ENCODE measurements around the gene CEP131. TPM values are rescaled to one million over a fixed set of nuclear protein-coding genes. Genes with fewer than 3 reads are reported as not detected.

Gene CEP131
- polyA plus RNA-seq, 1 donor from 2014 or later: 21.3 TPM

- H3K27ac ChIP-seq (ENCODE audit: low read length): no peak overlapping the region
- no peaks in the 10 kb centered on the region for H3K9me2 ChIP-seq (ENCODE audit: insufficient read depth, low read length)
- H3K4me2 ChIP-seq (ENCODE audit: low read length): no peak overlapping the region
- H3K9me3 ChIP-seq (ENCODE audit: low read length): no peaks in the 10 kb centered on the region
- no peaks in the 10 kb centered on the region for H3F3A ChIP-seq (ENCODE audit: insufficient read depth, low read length, poor library complexity, severe bottlenecking)
- no peak overlapping the region for H3K9ac ChIP-seq (ENCODE audit: low read length)
- no peaks in the 10 kb centered on the region for H3K79me2 ChIP-seq (replicated peaks; ENCODE audit: insufficient read depth, low read length)
- H3K27me3 ChIP-seq (ENCODE audit: insufficient read depth, low read depth, low read length): no peaks in the 10 kb centered on the region
- no peak for TF ChIP-seq MXI1 (conservative IDR thresholded peaks at IDR 0.05; ENCODE audit: poor library complexity, severe bottlenecking)
- no peak for TF ChIP-seq CTCF (IDR thresholded peaks at IDR 0.05; ENCODE audit: poor library complexity, severe bottlenecking)
- no peak for TF ChIP-seq POLR2AphosphoS5 (IDR thresholded peaks at IDR 0.05)
- TF ChIP-seq EP300 (conservative IDR thresholded peaks at IDR 0.05; ENCODE audit: poor library complexity, severe bottlenecking): no peak
- TF ChIP-seq REST (IDR thresholded peaks at IDR 0.05; ENCODE audit: borderline replicate concordance): no peak
- no peak for TF ChIP-seq EZH2 (IDR thresholded peaks at IDR 0.05; ENCODE audit: borderline replicate concordance, insufficient read depth, low read length, poor library complexity, severe bottlenecking)
- TF ChIP-seq RAD21 (conservative IDR thresholded peaks at IDR 0.05): no peak
- H4K20me1 ChIP-seq (ENCODE audit: insufficient read depth): no peaks in the 10 kb centered on the region
- H2AFZ ChIP-seq (ENCODE audit: low read depth, low read length): no peak overlapping the region
- H3K4me3 ChIP-seq (ENCODE audit: low read length): no peak overlapping the region
- no peaks in the 10 kb centered on the region for H3K36me3 ChIP-seq (ENCODE audit: insufficient read depth, low read length)
Measured at GRCh38 chr17:81267390-81268067, 44.8 kb upstream of the CEP131 start.

GRCh38 chr17:81265576-81265975 is 42.8 kb upstream of the CEP131 start:
- Histone ChIP-seq H3F3A (ENCODE audit: insufficient read depth, low read length, poor library complexity, severe bottlenecking) (no peaks in the 10 kb centered on the region), H4K20me1 (ENCODE audit: insufficient read depth) (no peaks in the 10 kb centered on the region), H3K4me2 (ENCODE audit: low read length) (no peak overlapping the region), H3K9me2 (ENCODE audit: insufficient read depth, low read length) (no peaks in the 10 kb centered on the region), H3K36me3 (ENCODE audit: insufficient read depth, low read length) (no peaks in the 10 kb centered on the region), H3K9me3 (ENCODE audit: low read length) (no peaks in the 10 kb centered on the region), H3K4me3 (ENCODE audit: low read length) (no peak overlapping the region), H2AFZ (ENCODE audit: low read depth, low read length) (no peak overlapping the region), H3K27ac (ENCODE audit: low read length) (no peak overlapping the region), H3K9ac (ENCODE audit: low read length) (no peak overlapping the region), H3K27me3 (ENCODE audit: insufficient read depth, low read depth, low read length) (no peaks in the 10 kb centered on the region), H3K79me2 (replicated peaks; ENCODE audit: insufficient read depth, low read length) (no peaks in the 10 kb centered on the region)
- no peak for TF ChIP-seq TAF1 (IDR thresholded peaks at IDR 0.05; ENCODE audit: low read depth)
- TF ChIP-seq EP300 (conservative IDR thresholded peaks at IDR 0.05; ENCODE audit: poor library complexity, severe bottlenecking): no peak
- no peak for TF ChIP-seq RAD21 (conservative IDR thresholded peaks at IDR 0.05)
- TF ChIP-seq REST (IDR thresholded peaks at IDR 0.05; ENCODE audit: borderline replicate concordance): no peak
- no peak for TF ChIP-seq CTCF (IDR thresholded peaks at IDR 0.05; ENCODE audit: poor library complexity, severe bottlenecking)
- no peak for TF ChIP-seq EZH2 (IDR thresholded peaks at IDR 0.05; ENCODE audit: borderline replicate concordance, insufficient read depth, low read length, poor library complexity, severe bottlenecking)
- no peak for TF ChIP-seq POLR2AphosphoS5 (IDR thresholded peaks at IDR 0.05)
- TF ChIP-seq SMC3 (conservative IDR thresholded peaks at IDR 0.05; ENCODE audit: poor library complexity): no peak
- TF ChIP-seq MXI1 (conservative IDR thresholded peaks at IDR 0.05; ENCODE audit: poor library complexity, severe bottlenecking): no peak
